ENCODE data around the gene GYS2.
"Not testable (repeated sequence)": the region's sequence is repeated elsewhere in the genome, so short reads cannot be mapped to it uniquely, and the experiment has no call there.

Gene GYS2

DNA sequence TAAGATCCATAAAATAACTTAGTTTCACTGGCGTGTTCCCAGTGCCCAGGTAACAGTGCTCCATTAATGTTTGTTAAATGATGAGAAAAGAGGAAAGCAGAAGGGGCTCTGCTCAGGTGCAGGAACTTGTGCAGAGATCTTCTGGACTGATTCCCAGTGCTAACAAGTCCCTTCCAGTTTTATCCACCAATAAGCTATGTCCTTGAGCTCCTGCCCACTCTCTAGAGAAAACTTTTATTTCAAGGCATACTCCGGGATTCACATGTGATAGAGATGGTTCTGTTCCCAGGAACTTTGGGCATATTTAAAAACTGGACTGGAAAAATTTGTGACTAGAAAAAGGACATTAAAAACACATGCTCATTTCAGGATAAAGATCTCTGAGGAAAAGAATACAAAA is 1.9 kb downstream of the GYS2 start:
- in situ Hi-C loops (cut with HindIII; ENCODE audit: low sequenced_read_pairs) = no loop called here

DNA sequence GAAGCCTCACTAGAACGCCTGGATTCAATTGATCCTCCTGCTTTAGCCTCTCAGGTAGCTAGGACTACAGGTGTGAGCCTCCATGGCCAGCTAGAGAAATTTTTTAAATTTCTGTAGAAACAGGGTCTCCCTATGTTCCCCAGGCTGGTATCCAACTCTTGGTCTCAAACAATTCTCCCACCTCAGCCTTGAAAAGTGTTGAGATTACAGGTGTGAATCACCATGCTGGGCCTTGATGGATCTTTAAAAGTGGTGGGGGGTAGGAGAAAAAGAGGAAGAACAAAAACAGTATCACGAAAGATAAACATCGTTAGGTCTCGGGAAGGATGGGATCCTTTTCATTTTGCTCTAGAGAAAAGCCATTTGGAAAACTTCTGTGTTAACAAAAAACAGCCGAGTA is 4.5 kb downstream of the GYS2 start:
- in situ Hi-C loops (cut with HindIII; ENCODE audit: low sequenced_read_pairs) = no loop called here

DNA sequence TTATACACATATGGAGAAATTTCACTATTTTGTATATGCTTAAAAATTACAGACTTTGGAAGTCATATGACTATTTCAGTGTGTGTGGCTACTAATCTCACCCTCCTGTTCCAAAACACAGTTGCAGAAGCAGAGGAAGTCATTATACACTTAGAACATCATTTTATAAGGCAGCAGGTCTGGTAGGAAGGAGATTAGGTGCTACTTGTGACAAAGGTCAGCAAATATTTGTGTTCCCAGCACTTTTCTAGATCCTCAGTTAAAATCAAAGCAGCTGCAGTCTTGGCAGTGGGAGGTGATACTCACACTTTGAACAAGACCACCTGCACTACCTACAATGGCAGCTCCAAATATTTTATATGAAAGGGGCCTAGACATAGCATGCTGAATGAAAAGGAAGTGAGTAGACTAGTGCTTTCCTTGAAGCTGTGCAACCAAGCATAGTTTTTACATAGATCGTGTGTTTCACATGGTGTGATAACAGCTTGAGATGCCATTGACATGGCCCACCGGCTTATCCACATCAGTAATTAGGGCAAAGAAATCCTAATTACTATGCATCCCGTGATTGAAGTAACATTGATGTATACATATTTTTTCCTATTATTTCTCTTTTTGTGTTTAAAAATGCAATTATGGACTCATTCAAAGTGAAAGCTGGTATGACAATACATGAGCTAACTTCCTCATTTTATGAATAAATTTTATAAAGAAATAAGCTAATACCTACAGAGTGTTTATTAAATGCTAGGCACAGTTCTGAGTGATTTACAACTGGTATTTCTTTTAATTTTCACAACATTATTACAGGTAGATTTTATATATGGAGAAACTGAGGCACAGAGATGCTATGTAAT is 5.3 kb downstream of the GYS2 start:
- in situ Hi-C loops (cut with HindIII; ENCODE audit: low sequenced_read_pairs) = no loop called here

DNA sequence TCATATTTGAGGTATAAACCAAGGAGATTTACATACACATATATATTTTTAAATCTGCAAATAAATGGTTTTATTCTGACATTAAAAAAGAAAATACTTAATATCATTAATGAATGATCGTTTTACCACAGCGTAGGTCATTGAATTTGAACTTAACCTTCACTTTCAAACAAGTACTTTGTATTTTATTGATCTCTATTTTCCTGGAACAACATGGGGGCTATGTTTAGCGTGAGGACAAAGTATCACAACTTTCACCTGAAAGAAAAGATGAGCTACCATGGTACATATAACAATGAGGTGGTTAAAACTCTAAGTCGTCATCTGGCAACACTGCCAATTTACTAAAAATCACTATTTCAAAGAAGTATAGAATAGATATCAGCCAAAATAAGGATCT is 6.0 kb downstream of the GYS2 start:
- in situ Hi-C loops (cut with HindIII; ENCODE audit: low sequenced_read_pairs) = no loop called here

DNA sequence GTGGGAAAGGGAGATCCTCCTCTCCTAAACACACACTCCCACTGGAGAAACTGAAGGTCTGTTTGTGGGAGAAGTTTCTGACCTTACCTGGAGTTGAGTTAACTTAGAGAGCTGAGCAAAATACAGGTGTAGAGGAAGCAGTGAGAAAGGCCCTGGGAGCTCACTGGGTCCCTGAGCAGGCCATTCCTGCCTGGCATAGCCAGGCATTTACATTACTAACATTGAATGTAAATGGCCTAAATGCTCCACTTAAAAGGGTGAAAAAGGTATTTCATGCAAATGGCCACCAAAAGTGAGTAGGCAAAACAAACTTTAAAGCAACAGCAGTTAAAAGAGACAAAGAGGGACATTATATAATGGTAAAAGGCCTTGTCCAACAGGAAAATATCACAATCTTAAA is 9.3 kb downstream of the GYS2 start:
- in situ Hi-C loops (cut with HindIII; ENCODE audit: low sequenced_read_pairs) = not testable (repeated sequence)

DNA sequence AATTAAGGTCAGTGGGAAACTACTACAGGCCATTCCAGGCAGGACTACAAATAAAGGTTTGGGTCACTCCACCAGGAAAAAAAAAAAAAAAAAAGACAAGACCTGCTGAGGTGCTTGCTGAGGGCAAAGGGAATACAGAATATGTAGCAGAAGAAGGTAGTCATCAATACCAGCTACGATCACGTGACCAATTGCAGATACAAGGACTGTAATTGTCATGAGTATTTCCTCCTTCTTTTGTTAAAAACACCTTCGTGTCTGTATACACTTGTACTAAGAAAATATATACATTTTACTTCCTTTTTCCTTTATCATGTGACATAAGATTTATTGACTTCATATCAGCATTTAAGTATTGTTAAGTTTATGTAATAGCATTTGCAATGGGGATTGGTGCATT is 19.2 kb downstream of the GYS2 start:
- in situ Hi-C loops (cut with HindIII; ENCODE audit: low sequenced_read_pairs) = no loop called here

DNA sequence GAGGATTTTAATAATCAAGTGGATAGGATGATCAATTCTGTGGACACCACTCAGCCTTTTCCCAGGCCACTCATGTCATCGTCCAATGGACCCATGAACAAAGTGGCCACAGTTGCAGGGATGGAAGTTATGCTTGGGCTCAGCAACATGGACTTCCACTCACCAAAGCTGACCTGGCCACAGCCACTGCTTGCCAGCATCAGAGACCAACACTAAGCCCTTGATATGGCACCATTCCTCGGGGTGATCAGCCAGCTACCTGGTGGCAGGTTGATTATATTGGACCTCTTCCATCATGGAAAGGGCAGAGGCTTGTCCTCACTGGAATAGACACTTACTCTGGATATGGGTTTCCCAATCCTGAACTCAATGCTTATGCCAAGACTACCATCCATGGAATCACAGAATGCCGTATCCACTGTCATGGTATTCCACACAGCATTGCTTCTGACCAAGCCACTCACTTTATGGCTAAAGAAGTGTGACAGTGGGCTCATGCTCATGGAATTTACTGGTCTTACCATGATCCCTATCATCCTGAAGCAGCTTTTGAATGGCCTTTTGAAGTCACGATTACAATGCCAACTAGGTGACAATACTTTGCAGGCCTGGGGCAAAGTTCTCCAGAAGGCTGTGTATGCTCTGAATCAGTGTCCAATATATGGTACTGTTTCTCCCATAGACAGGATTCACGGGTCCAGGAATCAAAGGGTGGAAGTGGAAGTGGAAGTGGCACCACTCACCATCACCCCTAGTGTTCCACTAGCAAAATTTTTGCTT is 20.1 kb downstream of the GYS2 start:
- in situ Hi-C loops (cut with HindIII; ENCODE audit: low sequenced_read_pairs) = not testable (repeated sequence)

DNA sequence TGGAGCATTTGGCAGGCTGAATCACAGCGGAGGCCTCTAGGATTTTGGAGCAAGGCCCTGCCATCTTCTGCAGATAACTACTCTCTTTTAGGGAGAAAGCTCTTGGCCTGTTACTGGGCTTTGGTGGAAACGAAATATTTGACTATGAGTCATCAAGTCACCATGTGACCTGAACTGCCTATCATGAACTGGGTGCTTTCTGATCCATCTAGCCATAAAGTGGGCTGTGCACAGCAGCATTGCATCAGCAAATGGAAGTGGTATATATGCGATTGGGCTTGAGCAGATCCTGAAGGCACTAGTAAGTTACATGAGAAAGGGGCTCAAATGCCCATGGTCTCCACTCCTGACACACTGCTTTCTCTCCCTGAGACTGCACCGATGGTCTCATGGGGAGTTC is 21.1 kb downstream of the GYS2 start:
- in situ Hi-C loops (cut with HindIII; ENCODE audit: low sequenced_read_pairs) = no loop called here

DNA sequence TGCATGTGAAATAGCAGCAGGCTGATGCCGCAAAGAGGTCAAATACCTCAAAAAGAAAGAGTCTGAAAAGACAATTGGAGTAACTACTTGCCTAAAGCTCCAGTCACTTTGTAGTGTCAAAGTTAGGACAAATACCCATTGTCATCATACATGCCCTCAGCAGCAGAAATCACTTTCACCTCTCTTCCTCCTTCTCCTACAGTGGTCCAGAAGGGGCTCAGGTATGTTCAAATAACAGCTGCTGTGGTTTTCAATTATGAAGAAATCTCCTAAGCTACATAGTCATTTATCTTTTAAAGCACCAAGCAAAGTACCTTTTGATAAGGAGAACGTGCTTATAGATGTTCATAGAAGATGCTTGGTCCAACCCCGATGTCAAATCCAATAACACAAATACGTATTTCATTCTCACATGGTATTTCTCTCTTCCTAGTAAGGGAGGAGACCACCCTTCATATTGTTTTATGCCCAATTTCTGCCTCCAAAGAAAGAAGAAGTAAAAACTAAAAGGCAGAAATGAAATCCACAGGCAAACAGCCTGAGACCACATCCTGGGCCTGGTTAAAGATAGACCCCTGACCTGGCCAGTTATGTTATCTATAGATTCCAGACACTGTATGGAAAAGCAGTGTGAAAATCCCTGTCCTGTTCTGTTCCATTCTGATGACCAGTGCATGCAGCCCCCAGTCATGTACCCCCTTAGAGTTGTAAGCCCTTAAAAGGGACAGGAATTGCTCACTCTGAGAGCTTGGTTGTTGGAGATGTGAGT is 23.7 kb downstream of the GYS2 start:
- in situ Hi-C loops (cut with HindIII; ENCODE audit: low sequenced_read_pairs) = no loop called here

DNA sequence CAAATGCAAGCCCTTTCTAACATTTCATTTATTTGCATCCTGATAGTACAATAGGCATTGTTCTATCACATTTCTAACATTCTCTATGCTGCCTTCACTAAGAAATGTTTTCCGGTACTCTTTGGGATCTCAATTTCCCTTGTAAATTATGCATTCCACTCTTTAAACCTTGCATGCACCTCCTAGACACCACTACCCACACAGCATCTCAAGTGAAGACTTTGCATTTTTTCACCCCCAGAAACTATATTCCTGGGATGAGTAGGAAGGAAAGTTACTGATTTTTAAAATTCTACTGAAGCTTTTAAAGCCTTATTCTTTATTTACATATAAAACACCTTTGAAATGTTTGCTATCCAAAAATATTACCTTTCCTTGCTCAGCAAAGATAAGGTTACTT is 27.1 kb downstream of the GYS2 start:
- in situ Hi-C loops (cut with HindIII; ENCODE audit: low sequenced_read_pairs) = no loop called here

DNA sequence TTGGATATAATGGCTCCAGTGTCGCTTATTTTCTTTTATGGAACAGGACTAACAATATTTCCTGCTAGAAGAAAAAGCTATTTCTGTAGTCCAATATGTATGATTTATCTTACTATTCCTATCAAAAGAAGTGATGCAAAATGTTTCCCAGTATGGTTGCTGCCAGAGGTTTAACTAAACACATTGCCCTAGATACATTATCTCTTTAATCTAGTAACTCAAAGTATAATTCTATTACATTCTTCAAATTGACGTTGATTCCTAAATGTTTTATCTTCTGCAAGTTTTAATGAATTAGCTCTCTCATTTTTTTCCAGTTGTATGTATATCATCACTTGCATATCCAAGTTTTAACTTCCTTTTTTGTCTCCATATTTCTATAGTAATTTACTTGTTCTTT is 28.2 kb downstream of the GYS2 start:
- in situ Hi-C loops (cut with HindIII; ENCODE audit: low sequenced_read_pairs) = no loop called here

DNA sequence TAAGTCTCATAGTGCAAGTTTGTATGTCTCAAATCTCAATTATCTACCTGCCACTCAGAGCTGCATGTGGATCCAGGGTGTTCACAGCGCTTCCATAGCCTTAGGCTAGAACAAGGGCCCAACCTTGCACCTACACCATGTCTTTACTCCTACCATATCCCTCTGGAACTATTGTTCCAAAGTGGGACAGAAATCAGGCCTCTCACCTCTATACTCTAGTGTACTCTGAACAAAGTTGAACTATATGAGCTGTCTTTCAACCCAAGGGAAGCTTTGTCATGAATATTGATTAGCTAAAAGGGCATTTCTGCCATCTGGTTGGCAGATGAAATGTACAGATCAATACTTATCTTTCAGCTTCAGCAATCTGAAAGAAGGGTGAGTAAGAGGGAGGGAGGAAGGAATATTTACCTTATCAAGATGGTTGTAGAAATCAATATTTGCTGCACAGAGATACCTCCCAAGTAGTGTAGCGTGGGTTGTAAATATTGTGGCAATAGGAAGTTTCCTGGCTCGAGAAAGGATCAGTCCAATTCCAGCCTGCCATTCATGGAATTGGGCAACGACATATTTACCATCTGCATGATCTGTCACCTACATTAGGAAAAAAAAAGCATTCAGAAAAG is 30.8 kb downstream of the GYS2 start:
- in situ Hi-C loops (cut with HindIII; ENCODE audit: low sequenced_read_pairs) = loop anchor here (5.0 kb wide), 1 partner anchor 62 kb away; no protein-coding TSS in a partner anchor

DNA sequence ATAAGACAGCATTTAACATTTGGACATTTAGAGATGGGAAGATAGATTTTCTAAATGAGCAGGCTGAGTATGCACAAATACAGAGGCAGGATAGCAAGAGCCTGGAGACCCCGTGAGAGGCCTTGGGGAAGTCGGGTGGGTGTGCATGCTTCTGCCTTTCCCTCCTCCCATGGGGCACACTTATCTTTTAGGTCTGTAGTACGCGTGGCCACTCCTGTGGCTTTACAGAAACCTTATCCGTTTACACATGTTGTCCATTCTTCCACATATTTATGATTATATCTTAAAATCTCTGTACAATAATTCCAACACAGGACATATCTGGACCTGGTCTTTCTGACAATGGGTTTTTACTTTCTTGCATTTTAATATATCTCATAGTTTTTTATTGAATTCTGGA is 33.6 kb downstream of the GYS2 start:
- in situ Hi-C loops (cut with HindIII; ENCODE audit: low sequenced_read_pairs) = loop anchor here (5.0 kb wide), 1 partner anchor 59 kb away; no protein-coding TSS in a partner anchor

DNA sequence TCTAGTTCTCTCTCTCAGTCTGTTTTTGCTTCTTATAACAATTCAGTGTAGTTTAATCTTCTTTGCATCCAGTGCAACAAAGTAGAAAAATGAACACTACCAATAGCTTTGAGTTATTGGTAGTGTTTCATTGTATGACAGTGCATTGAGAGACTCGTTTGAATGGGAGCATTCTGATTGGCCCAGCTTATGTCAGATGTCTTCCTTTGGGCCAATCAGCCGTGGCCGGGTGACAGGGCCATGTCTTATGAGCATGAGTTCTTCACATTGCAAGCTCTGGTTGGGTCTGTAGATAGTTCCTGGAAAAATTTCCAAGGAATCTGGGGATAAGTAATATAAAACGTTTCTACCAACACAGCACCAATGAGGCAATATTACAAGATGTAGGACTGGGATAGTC is 36.5 kb downstream of the GYS2 start:
- in situ Hi-C loops (cut with HindIII; ENCODE audit: low sequenced_read_pairs) = no loop called here

DNA sequence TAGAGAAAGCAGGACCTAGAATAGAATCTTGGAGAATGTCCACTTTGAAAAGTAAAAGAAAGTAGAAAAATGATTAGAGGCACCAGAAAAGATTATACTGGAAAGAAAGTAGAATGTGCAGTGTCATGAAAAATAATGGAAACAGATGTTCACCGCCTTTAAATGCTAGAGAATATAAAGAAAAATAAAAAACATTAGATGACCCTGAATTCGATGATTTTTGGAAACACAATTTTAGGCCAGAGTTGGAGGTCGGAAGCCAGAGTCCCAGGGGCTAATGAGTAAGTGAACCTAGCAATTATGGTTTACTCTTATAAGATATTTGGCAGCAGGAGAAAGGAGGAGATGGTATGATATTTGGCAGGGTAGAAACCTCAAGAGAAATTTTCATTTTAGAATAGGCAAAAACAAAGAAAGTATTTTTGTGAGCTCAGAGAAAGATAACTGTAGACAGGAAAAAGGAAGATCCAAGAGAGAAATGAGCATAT is 37.7 kb downstream of the GYS2 start:
- in situ Hi-C loops (cut with HindIII; ENCODE audit: low sequenced_read_pairs) = no loop called here

DNA sequence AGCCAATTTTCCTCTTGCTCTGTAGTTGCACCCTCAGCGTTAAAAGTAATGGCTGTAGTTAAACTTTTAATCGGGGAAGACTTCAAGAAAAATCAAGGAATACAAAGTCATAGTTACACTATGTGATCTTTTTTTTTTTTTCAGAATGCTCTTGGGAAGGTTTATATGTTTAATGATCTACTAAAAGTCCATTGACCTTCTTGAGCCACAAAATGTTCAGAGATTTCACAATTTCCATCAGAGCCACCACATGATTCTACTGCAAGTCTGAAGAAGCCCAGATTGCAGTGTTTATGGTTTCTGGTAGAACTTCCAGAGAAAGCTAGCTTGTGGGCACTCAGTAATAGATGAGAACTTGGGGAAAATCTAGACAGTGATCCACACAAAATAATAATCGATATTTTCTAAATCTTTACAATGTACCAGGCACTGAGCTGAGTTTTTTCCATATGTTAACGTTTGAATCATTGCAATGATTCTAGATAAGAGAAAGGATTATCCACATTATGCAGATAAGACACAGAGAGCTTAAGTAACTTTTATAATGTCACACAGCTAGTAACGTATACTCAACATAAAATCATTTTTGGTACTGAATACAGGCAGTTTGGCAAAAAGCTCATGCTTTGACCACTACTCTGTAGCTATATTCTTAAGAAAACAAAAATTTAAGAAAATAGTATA is 38.3 kb downstream of the GYS2 start:
- in situ Hi-C loops (cut with HindIII; ENCODE audit: low sequenced_read_pairs) = no loop called here

DNA sequence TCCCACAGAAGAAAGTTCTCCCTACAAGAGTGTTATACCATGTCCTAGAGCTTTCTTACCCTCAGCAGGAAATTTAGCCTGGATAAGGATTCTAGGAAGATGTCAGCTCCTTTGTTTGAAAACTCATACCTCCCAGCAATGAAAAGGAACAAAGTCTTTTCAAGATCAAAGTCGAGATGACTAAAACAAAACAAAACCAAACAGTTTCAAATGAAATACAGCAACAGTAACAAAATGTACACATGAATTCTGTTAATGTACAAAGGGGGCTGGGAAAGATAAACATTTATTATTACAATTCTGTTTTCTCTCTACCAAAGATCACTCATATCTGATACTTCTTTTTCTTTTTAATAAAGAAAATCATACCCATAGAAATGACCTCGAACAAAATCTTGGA is 41.8 kb downstream of the GYS2 start:
- in situ Hi-C loops (cut with HindIII; ENCODE audit: low sequenced_read_pairs) = no loop called here

DNA sequence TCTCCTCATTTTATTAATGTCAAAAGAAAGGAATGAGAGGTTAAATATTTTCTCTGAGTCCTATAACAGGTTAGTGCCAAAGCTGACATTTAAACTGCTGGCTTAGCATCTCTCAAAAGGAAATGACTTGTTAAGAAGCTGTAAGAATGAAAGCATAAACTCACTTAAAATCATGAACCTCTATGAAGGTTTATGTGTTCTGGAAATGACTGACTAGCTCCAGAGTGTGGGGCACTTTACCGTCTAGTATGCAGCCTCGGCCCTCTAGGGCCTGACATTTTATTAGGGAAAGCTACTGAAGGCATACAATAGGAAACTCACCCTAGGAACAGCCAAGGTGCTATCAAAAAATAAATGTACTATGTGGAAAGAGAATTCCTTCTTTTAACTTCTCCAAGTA is 43.5 kb downstream of the GYS2 start:
- in situ Hi-C loops (cut with HindIII; ENCODE audit: low sequenced_read_pairs) = no loop called here

DNA sequence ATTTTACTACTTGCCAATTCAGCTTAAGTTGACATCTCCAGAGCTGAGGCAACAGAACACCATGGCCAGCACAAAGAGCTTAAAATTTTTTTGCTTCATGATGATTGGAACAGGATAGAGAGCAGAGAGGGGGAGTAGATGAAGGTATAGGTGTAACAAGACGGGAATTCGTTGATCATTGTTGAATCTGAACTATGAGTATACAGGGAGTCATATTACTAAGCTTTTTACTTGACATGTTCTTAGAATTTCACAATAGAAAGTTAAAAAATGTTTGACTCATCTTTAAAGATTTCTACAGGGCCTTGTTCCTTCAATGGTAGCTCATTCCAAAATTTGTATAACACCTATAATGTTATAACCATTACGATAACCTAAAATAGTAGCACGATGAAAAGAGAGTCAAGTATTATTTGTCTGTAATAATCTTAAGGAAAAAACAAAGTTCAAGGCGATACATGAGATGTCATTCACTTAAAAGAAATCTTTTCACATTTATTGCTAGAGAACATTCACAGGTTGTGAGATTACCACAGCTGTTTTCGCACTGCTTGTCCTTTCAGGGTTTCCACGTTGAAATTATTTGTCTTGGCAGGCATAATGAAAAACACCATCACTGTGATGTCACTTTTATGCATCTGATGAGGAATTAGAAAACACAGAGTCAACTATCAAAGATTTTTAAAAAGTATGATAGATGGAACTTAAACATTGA is 44.6 kb downstream of the GYS2 start:
- in situ Hi-C loops (cut with HindIII; ENCODE audit: low sequenced_read_pairs) = no loop called here
